H4 (cell line): ENCODE results near the gene ITGA11. TPM values are rescaled to one million over a fixed set of nuclear protein-coding genes. Genes with fewer than 3 reads are reported as not detected.
"Not testable (repeated sequence)": the region's sequence is repeated elsewhere in the genome, so short reads cannot be mapped to it uniquely, and the experiment has no call there.

Experiments
- DNase-seq: peaks from one replicate; pipeline ENCODE4 v3.0.0-alpha.2; 2015; ENCODE audit warnings: low spot score
- total RNA-seq: library from RNA; depleted of rRNA; stranded (reverse); fragments of >200 nt; shearing (Covaris generic); gene quantifications from 2 replicates; pipeline ENCODE4 v1.2.3, GENCODE V29; 2014

Gene ITGA11
- total RNA-seq, 1 experiment from 2014 or later: 0.66 TPM

DNA sequence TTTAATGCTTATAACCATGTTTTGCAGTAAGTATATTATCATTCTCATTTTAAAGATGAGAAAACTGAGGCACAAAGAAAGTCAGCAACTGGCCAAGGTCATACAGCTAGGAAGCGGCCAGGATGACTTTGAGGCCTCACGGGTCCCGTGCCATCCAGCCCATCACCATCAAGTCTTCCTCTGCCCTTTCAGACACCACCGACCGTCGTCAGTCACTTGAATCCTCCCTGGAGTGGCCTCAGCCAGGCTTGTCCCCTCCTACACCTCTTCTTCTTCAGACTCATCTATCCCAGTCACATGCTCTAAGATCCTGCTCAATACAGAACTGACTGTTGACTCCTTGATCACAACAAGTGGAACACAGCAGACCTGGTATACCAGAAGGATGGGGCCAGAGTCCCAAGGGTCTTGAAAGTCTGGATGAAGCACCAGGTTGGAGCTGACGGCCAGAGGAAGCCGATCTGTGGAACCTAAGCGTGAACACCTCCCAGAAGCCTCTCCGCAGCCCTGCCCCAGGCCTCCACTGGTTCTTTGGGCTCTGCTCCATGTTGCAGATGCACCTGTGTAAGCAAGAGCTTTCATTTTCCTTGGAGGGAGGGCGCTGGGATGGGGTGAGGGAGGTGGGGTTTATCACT, 22.1 kb downstream of the ITGA11 start:
- DNase-seq: no peak

- DNase-seq: no peak
Observed at GRCh38 chr15:68408971-68409370, 23.0 kb downstream of the ITGA11 start.

DNA sequence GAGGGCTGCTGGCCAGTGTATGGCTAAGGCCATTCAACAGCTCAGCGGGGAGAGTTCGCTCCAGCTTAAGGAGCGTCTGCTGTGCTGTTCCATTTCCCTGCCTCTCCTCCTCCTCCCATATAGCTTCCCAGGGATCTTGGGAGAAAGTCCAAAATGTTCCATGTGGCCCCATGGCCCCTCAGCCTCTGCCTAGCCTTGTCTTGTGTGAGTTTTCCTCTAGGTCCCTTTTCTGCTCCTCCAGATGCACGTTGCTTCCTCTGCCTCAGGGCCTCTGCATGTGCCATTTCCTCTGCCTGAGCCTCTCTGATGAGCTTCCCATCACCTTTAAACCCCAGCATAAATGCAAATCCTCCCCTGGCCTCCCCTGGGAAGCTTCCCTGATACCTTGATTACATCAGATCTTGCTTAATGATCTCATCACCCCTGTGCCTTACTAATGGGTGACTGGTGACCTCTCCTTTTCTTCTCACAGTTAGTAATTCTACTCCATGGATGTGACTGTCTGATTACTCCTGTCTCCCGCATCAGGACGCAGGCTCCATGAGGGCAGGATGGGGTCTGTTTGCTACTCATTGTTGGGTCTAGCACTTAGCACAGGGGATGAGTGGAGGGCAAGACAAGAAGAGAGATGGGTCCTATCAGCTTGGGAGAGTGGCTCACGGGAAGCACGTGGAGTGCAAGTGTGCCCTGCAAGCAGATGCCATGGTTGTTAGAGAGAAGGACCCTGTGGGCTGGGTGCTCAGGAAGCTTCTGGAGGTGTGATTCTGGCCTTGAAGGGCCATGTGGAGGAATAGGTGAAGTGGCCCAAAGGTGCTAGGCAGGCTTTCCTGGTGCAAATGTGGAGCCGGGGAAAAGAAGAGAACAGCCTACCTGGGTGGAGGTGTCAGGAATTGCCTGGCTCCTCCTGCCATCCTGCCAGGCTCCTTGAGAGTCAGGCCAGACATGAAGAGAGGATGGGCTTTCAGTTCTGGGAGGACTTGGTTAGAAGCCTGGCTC, 23.8 kb downstream of the ITGA11 start:
- DNase-seq: no peak

- no peak for DNase-seq
Observed at GRCh38 chr15:68407141-68407885, 24.6 kb downstream of the ITGA11 start.

DNA sequence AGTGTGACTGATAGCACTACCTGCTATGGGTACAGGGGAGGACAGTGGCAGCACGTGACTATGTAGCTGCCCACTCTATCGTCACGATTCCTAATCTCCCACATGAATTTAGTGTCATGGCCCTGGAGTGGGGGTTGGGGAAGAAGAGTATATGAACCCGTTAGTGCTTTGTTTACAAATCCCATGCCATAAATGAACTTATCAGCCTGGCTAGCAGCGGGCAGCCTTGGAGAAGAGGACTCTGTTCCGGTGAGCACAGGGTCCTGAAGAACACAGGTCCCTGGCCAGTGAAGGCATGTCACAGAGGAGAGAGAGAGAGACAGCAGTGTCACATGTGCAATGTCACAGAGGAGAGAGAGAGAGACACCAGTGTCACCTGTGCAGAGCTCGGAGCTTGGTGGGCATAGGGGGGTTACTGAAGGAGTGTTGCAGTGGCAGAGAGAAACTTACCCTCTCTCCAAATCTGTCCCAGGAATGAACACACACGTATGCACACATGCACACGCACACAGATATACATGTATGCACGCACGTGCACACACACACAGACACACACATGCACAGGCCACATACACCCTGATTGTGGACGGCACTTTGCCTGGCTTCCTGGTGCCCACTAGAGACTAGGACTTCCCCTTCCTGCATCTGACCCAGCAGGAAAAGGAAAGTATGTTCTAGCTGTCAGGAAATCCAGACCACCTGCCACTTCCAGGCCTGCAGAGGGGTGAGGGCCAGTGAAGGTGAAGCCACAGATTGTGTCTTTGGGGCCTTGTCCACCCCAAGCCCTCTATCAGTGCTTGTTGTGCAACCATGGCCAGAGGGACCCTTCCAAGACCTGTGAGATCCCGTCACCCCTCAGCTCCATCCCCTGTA, 26.3 kb downstream of the ITGA11 start:
- DNase-seq: no peak

DNA sequence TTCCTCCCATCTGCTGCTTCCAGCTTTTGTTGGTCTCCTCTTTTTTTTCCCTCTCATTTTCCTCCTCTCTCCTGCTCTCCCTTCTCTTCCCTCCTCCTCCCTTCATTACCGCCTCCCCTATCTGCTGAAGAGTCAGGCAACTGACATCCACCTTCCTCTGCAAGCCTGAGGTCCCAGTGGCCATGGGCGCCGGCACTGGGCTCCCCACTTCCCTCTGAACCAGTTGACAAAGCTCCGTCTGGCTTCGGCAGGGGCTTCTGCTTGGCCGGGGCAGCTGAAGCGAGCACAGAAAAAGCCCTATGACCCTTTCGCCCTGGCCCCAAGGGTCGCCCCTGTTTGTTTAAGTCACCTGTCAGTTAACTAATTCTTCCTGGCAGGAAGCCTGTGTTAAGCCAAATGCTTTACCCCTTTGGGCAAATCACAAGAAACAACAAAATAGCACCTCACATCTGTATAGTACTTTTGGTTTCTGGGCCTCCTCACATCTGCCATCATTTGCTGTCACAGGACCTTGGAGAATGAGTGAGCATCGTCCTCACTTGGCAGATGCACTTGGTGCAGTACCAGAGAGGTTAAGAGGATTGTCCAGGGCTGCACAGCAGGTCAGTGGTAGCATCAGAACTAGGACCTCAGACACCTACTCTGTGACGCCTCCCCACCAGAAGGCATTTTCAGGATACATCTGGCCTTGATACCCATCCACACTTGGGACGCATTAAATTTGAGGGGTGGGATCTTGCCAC, 27.7 kb downstream of the ITGA11 start:
- no peak for DNase-seq

- DNase-seq: no peak
Observed at GRCh38 chr15:68403161-68403941, 28.6 kb downstream of the ITGA11 start.

DNA sequence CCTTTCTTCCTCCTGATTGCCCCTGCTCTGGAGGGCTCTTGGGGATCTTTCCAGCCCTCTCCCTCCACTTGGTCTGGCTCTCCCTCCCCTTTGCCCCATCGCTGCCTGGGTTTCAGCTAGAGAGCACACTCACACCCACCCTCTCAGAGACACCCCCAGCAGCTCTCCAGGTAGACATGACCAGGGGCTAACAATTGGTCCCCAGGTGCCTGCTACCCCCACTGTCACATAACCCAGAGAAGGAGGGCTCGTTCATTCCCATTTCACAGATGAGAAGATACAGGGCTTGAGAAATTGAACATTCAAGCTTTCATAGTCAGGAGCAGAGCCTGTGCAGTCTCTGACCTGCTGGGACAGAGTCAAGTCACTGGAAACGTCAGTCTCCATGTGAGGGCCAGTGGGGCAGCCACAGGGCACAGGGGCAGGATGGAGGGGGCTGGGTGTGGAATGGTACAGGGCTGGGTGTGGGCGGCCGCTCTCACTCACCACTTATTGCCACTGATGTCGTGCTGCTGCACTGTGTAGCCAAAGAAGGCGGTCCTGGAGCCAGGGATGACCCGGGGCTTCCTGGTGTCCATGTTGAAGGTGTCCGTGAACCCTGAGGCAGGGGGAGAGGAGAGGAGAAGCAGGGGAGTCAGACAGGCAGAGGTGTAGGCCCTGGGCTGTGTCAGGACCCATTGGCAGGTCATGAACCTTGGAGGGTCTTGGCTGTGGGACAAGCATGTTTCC, 29.4 kb downstream of the ITGA11 start:
- no peak for DNase-seq

DNA sequence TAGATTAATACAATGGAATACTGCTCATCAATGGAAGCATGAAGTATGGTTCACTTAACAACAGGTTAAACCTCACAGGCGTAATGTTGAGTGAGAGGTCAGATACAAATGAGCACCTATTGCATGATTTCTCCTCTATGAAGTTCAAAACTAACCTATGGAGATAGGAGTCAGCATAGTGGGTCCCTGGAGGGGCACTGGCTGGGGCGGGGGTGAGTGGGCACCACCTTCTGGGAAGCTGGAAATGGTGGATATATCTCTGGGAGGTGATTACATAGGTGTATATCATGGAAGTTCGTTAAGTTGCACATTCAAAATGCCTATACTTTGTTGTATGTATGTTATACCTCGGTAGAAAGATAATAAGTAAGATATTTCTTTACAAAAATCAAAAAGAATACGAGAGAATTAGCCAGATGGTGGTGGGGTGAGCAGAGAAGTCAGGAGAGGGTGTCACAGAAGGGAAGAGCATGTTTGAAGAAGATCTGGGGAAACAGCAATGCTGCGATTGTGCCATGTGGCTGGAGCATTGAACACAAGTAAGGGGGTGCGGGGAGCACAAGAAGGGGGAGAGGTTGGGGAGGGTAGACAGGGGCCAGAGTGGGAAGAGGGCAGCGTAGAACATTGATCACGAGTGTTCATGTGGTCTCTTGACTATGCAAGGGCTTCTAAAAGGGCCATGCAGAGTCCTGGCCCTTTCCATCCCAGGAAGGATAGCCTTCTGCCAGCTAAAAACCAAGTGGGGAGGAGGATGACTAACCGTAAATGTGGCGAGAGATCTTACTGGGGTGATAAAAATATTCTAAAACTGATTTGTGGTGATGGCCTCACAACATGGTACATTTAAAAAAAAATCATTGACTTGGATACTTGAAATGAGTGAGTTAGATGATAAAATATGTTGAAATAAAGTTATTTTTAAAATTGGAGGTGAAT, 30.2 kb downstream of the ITGA11 start:
- DNase-seq: no peak

DNA sequence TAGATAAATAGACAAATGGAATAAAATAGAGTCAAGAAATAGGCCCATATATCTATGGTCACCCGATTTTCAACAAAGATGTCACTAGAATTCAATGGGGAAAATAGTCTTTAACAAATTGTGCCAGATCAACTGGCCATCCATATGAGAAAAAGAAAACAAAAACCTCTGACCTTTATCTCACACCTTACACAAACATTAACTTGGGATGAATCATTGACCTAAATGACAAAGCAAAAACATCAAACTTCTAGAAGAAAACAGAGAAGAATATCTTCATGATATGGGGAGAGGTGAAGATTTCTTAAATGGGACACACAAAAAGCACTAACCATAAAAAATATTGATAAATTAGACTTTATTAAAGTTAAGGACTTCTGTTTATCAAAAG, 31.9 kb downstream of the ITGA11 start:
- no peak for DNase-seq

GRCh38 chr15:68399096-68400065, 32.6 kb downstream of the ITGA11 start:
- DNase-seq: no peak

DNA sequence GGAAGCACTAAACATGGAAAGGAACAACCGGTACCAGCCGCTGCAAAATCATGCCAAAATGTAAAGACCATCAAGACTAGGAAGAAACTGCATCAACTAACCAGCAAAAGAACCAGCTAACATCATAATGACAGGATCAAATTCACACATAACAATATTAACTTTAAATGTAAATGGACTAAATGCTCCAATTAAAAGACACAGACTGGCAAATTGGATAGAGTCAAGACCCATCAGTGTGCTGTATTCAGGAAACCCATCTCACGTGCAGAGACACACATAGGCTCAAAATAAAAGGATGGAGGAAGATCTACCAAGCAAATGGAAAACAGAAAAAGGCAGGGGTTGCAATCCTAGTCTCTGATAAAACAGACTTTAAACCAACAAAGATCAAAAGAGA, 34.0 kb downstream of the ITGA11 start:
- not testable (repeated sequence) for DNase-seq

GRCh38 chr15:68396068-68396467, 35.9 kb downstream of the ITGA11 start:
- no peak for DNase-seq

DNA sequence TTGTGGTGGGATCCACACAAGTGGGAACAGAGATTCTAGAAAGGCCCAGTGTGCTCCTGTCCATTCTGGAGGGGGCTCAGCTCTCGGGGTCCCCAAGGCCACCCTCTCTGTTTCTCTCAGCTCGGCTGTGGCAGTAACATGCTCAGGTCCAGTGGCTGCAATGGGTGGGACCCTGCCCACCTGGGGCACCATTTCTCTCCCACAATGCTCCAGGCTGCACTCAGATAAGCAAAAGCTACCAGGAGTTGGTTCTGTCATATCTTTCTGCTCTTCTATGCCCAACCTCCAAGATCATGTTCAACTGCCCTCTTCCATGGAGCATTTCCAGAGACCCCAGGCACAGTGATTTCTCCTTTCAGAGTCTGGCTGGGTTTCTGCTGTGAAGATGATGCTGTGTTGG, 40.8 kb downstream of the ITGA11 start:
- no peak for DNase-seq

DNA sequence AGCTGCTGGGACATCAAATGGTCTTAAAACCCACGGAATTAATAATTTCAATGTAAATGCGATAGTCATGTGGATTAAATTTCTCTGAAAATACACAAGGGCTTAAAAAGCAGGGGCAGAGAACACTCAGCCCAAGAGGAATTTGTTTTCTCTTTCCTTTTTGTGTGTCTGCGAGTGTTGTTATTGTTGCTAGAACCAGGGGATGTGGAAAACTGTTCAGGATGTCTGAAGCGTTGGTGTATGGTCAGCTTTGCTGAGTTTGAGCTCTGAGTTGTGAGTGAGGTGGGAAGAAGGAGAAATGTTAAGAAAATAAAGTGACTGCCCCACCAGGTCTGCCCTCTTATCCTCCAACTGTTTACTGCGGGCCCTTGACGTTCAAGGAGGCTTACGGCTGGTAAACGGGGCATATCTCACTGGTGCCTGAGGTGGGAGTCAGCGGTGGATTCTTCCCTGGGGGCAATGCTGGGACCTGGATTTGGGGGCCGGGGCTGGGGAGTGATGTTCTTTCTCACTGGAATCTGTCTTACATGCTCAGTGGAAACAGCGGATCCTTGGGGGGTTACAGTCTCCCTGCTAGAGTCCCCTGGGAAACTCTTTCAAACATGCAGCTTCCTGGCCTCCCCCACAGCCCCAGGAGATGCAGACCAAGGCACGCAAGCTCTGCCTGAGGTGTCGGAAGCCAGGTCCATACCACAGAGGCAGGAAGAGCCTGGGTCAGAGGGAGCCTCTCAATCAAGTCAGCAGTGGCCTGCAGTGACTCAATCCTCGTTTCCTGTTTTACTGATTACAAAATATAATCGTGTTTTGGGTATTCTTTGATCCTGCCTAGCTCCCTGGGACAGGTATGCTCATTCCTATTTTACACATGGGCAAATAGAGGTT, 41.8 kb downstream of the ITGA11 start:
- DNase-seq: peak; percentile 75
